ENCODE measurements around the gene SMAD2. TPM values are rescaled to one million over a fixed set of nuclear protein-coding genes. Genes with fewer than 3 reads are reported as not detected.

Gene SMAD2
- total RNA-seq, 1 experiment from 2014 or later = 121 TPM

GRCh38 chr18:47932603-47933002, 2.1 kb upstream of the SMAD2 start:
- no peak overlapping the region for H3K56ac ChIP-seq (ENCODE audit: insufficient read length, low read depth, low read length)

More at GRCh38 chr18:47932603-47933002, 2.1 kb upstream of the SMAD2 start:
- TF ChIP-seq CTCF (conservative IDR thresholded peaks at IDR 0.05) = peak; percentile 47; the same call in 2 of the 3 replicates
- no peak overlapping the region for H3K27ac ChIP-seq (ENCODE audit: insufficient read length, low read depth, low read length)
- no peak overlapping the region for H3T11ph ChIP-seq (ENCODE audit: low read length)
- H3K9ac ChIP-seq (ENCODE audit: extremely low read depth, insufficient read length, low read length) = no peak overlapping the region
- H3K14ac ChIP-seq (ENCODE audit: insufficient read depth, low read length) = no peak overlapping the region
- H2AK5ac ChIP-seq (ENCODE audit: insufficient read length, low read length) = no peak overlapping the region
- Mint-ChIP-seq H3K9me3 (no peaks in the 10 kb centered on the region; a peak in 1 of 5 replicates), H3K4me1 (peaks cover 38 to 39% of the 10 kb centered on the region in 2 experiments), H3K4me3 (peak overlapping the region in 1 of 2 experiments; percentile 79; a peak in 1 of 5 replicates), H3K27me3 (ENCODE audit: low read depth) (no peaks in the 10 kb centered on the region), H3K27ac (no peak overlapping the region), H3K36me3 (ENCODE audit: insufficient read depth in 1 of 3, low read depth in 3 of 3) (no peaks in the 10 kb centered on the region)
- H4K91ac ChIP-seq (ENCODE audit: insufficient read length, low read depth, low read length) = no peak overlapping the region
- no peaks in the 10 kb centered on the region for H3K27me3 ChIP-seq (ENCODE audit: insufficient read depth, low read length)
- no peaks in the 10 kb centered on the region for H3K79me1 ChIP-seq (ENCODE audit: insufficient read depth, low read depth, low read length, poor library complexity, severe bottlenecking)
- no peak overlapping the region for H2BK120ac ChIP-seq (ENCODE audit: low read depth, low read length, poor library complexity, severe bottlenecking)
- DNase-seq = no peak
- no peaks in the 10 kb centered on the region for H4K20me1 ChIP-seq (ENCODE audit: control insufficient read depth, insufficient read depth, insufficient read length)
- no peak overlapping the region for H3K4me2 ChIP-seq (ENCODE audit: insufficient read depth, insufficient read length, low read length)
- H2BK5ac ChIP-seq (ENCODE audit: insufficient read length, low read length) = no peak overlapping the region
- no peak overlapping the region for H2BK12ac ChIP-seq (ENCODE audit: insufficient read length, low read depth, low read length)
- no CpG with 5 or more reads among the region's 4 CpGs for WGBS (ENCODE audit: extremely low coverage, insufficient read length, low lambda C conversion rate)
- H2BK20ac ChIP-seq (ENCODE audit: low read depth, low read length, poor library complexity, severe bottlenecking) = no peak overlapping the region
- no peaks in the 10 kb centered on the region for H3K9me3 ChIP-seq (ENCODE audit: control insufficient read depth, low read depth, low read length)
- peaks cover 9% of the 10 kb centered on the region for H3K4me1 ChIP-seq (ENCODE audit: insufficient read depth, low read length)
- no peak overlapping the region for H4K8ac ChIP-seq (replicated peaks; ENCODE audit: insufficient read length, low read depth, low read length)
- no peak overlapping the region for H4K5ac ChIP-seq (ENCODE audit: insufficient read length, low read depth, low read length)
- peaks cover 5% of the 10 kb centered on the region for H3K23me2 ChIP-seq (ENCODE audit: insufficient read length, low read depth, low read length, poor library complexity, severe bottlenecking)
- H2AFZ ChIP-seq (ENCODE audit: low read length) = no peak overlapping the region
- no peak overlapping the region for H3K23ac ChIP-seq (ENCODE audit: insufficient read length, low read depth, low read length)
- no peak overlapping the region for H3K4ac ChIP-seq (ENCODE audit: low read depth, low read length)
- H2BK15ac ChIP-seq (ENCODE audit: low read depth, low read length) = no peak overlapping the region
- peaks cover 14% of the 10 kb centered on the region; the same call in 1 of the 2 replicates for H3K79me2 ChIP-seq (ENCODE audit: insufficient read depth, low read length)
- H3K18ac ChIP-seq (ENCODE audit: insufficient read length, low read depth, low read length) = no peak overlapping the region

Data from H9 (cell line).